H54 (cell line): ENCODE data around the gene SPEM3.
A peak's percentile ranks its signal among the peaks of the same experiment; 100 is the strongest.

Experiments used
- DNase-seq: peaks from one replicate; pipeline ENCODE4 v3.0.0; 2011; ENCODE audit warnings: low spot score, mixed read lengths; ENCODE audit not compliant: insufficient read length
- FAIRE-seq: peaks from 3 replicates; lab custom pipeline; 2011; peaks lifted over from hg19 to GRCh38; lab: Jason Lieb, UNC
- POLR2A ChIP-seq: IDR thresholded peaks from 2 replicates; pipeline ENCODE4 v1.6.1; 2011; ENCODE audit warnings: low read depth, mild to moderate bottlenecking, low read length

SPEM3 gene

GRCh38 chr17:7436556-7437368 is 8.1 kb downstream of the SPEM3 start:
- TF ChIP-seq POLR2A = no peak
- DNase-seq (peak; percentile 75), FAIRE-seq (no peak)

DNA sequence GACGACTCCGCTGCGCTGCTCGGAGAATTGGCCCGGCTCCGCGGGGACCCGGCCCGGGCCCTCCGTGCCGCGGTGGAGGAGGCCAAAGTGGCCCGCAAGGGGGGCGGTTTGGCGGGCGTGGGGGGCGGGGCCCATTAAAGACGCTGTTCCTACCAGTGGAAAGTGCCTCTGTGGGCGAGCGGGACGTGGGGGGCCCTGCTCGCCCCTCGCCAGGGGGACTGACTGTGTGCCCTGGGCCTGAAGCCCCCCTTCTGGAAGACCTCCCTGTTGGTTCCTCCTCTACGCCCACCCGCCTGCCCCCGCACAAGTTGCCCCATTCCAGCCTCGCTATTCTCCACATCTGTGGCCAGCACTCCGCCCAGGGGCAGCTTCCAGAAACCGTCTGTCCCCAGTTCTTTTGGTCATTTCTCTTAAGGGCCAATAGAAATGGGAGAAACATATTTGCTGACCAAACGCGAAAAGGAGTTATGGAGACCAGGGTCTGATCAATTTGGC is 8.8 kb downstream of the SPEM3 start:
- DNase-seq (no peak), FAIRE-seq (no peak)
- no peak for TF ChIP-seq POLR2A

- DNase-seq (no peak), FAIRE-seq (no peak)
- TF ChIP-seq POLR2A = no peak
These were observed 9.4 kb downstream of the SPEM3 start for GRCh38 chr17:7437950-7438614.

DNA sequence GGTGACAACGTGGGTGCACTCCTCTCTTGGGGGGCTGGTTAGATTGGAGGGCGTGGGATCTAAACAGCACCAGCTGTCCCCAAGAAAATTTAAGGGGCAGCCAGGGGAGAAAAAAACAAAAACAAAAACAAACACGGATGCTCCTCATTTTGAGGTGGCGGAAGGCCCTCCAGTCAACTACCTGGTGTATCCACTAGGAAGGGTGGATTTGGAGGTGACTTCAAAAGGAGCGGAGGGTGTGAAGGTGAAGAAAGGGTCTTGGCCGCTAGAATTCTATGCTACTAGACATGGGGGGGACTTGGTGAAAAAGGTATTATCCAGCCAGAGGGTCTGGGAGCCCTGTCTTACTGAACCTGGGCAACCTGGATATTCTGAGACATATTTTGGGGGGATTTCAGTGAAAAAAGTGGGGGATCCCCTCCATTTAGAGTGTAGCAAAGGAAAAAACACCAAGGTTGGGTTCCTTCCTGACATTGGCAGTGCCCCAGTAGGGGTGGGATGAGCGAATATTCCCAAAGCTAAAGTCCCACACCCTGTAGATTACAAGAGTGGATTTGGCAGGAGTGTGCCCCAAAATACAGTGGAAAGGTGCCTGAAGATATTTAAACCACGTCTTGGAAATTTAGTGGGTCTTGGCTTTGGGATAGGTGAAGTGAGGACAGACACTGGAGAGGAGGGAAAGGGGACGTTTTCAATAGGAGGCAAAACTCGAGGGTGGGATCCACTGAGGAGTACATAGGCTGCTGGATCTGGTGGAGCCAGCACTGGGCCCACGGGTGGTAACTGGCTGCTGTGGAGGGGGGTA is 10.2 kb downstream of the SPEM3 start:
- FAIRE-seq = no peak
- no peak for DNase-seq
- TF ChIP-seq POLR2A = no peak

DNA sequence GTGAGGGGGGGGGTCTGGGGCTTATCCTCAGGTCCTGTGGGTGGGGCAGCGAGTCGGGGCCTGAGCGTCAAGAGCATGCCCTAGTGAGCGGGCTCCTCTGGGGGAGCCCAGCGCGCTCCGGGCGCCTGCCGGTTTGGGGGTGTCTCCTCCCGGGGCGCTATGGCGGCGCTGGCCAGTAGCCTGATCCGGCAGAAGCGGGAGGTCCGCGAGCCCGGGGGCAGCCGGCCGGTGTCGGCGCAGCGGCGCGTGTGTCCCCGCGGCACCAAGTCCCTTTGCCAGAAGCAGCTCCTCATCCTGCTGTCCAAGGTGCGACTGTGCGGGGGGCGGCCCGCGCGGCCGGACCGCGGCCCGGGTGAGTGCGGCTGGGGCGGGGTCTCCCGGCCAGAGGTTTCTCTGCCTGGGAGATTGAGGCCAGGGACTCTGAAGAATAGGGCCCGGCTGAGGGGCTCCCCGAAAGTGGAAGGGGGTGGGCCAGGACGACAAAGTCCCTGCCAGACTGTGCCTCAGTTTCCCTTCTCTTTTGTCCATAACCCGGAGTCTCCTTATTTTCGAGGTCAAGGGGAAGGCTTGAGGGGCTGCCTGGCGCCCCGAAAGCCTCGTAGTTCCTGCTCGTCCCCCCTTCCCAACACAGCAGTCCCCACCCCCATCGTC is 10.9 kb downstream of the SPEM3 start, which contains the start of gene FGF11:
Gene FGF11, plus strand, starts transcription at position 51 of the 651 bp plus-strand sequence. Its CDS starts 109 bp downstream, at position 160.
- DNase-seq (no peak), FAIRE-seq (no peak)
- TF ChIP-seq POLR2A = no peak

- TF ChIP-seq POLR2A = no peak
- no peak for FAIRE-seq
- no peak for DNase-seq
These were observed 11.6 kb downstream of the SPEM3 start for GRCh38 chr17:7440113-7440833.

- TF ChIP-seq POLR2A = no peak
- no peak for DNase-seq
- no peak for FAIRE-seq
These were observed 12.2 kb downstream of the SPEM3 start for GRCh38 chr17:7440834-7441195.

GRCh38 chr17:7441266-7441665 is 12.6 kb downstream of the SPEM3 start:
- no peak for TF ChIP-seq POLR2A
- no peak for DNase-seq
- FAIRE-seq = no peak

- no peak for DNase-seq
- no peak for FAIRE-seq
- no peak for TF ChIP-seq POLR2A
These were observed 13.5 kb downstream of the SPEM3 start for GRCh38 chr17:7442142-7442541.

- FAIRE-seq = no peak
- TF ChIP-seq POLR2A = no peak
- no peak for DNase-seq
These were observed 15.1 kb downstream of the SPEM3 start for GRCh38 chr17:7443499-7444485.

- DNase-seq = no peak
These were observed 16.3 kb downstream of the SPEM3 start, which contains the start of gene CHRNB1 for GRCh38 chr17:7444682-7445618. Gene CHRNB1, plus strand, starts transcription at chr17:7445061. Its CDS starts 67 bp downstream, at chr17:7445128.

More at GRCh38 chr17:7444682-7445618, 16.3 kb downstream of the SPEM3 start, which contains the start of gene CHRNB1:
- TF ChIP-seq POLR2A = no peak
- no peak for FAIRE-seq
